ENCODE results near the gene FRMD4A.

FRMD4A gene

DNA sequence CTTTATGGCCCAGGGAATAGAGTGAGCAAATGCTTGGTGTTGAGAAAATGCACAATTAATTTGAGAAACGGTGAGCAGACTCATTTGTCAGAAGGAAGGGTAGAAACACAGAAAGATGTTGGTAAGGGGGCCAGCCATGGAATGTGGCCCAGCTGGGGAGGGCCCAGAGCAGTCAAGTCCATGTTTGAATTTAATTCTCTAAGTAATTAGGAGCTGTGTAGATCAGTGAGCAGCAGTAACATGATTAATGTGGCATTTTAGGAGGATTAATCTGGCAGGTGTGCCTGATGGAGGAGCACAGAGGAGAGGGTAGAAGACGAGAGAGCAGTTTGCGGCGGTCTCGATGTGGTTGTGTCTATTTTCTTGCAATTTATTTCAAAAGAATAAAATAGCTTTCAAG is 218.7 kb downstream of the FRMD4A start:
- H3K27me3 Mint-ChIP-seq: peaks cover 11% of the 10 kb centered on the region
- CTCF ChIA-PET: no interaction called here
- no peaks in the 10 kb centered on the region for H3K4me1 Mint-ChIP-seq
- no peak for DNase-seq
- no peak overlapping the region for H3K4me3 Mint-ChIP-seq
- H3K36me3 Mint-ChIP-seq: no peaks in the 10 kb centered on the region
- H3K9me3 Mint-ChIP-seq: no peaks in the 10 kb centered on the region
- H3K27ac Mint-ChIP-seq: no peak overlapping the region

DNA sequence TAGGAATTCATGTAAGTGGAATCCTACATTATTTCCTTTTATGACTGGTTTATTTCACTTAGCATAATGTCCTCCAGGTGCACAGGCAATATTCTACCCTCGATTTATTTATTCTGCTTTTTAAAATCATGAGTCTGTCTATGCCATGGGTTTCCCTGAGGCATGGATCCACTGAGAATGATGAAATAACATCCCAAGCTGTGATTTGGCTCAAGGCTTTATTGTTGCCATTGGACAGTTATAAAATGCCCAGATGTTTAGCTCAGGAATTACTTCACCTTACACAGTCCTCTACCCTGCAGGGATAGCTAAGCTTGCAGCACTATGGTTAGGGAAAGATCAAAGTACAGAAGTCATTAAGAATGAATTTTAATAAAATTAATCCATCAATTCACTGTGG is 219.5 kb downstream of the FRMD4A start:
- Mint-ChIP-seq H3K9me3 (peaks cover 2% of the 10 kb centered on the region), H3K27me3 (peaks cover 11% of the 10 kb centered on the region)
- no peak for DNase-seq

DNA sequence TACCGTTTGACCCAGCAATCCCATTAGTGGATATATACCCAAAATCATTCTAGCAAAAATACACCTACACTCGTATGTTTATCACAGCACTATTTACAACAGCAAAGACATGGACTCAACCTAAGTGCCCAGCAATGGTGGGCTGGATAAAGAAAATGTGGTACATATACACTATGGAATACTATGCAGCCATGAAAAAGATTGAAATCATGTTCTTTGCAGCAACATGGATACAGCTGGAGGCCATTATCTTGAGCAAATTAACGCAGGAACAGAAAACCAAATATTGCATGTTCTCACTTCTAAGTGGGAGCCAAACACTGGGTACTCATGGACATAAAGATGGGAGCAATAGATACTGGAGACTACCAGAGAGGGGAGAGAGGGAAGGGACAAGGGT is 223.9 kb downstream of the FRMD4A start:
- no peak for DNase-seq
- peaks cover 4% of the 10 kb centered on the region for H3K27me3 Mint-ChIP-seq
- CTCF ChIA-PET: no interaction called here
- H3K4me1 Mint-ChIP-seq: no peaks in the 10 kb centered on the region
- peaks cover 5% of the 10 kb centered on the region for H3K9me3 Mint-ChIP-seq
- no peak overlapping the region for H3K27ac Mint-ChIP-seq
- no peaks in the 10 kb centered on the region for H3K36me3 Mint-ChIP-seq
- H3K4me3 Mint-ChIP-seq: no peak overlapping the region

More for the DNA sequence above, 219.5 kb downstream of the FRMD4A start:
- Mint-ChIP-seq H3K36me3 (no peaks in the 10 kb centered on the region), H3K27ac (no peak overlapping the region), H3K4me3 (no peak overlapping the region), H3K4me1 (no peaks in the 10 kb centered on the region)
- CTCF ChIA-PET: no interaction called here

DNA sequence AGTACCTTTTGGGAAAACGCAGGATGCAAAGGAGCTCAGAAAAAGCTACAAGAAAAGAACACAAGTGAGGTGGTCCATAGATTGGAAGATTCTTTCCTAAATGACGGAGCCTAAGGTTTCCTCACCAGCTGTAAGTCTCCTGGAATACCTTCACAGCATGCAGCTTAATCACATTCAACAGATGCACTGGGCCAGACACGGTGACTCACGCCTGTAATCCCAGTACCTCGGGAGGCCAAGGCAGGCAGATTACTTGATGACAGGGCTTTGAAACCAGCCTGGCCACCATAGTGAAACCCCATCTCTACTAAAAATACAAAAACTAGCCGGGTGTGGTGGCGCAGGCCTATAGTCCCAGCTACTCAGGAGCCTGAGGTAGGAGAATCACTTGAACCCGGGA is 228.7 kb downstream of the FRMD4A start:
- Mint-ChIP-seq H3K27me3 (no peaks in the 10 kb centered on the region), H3K9me3 (peaks cover 5% of the 10 kb centered on the region), H3K36me3 (no peaks in the 10 kb centered on the region), H3K4me3 (no peak overlapping the region), H3K27ac (no peak overlapping the region), H3K4me1 (no peaks in the 10 kb centered on the region)
- DNase-seq: no peak
- CTCF ChIA-PET: no interaction called here

DNA sequence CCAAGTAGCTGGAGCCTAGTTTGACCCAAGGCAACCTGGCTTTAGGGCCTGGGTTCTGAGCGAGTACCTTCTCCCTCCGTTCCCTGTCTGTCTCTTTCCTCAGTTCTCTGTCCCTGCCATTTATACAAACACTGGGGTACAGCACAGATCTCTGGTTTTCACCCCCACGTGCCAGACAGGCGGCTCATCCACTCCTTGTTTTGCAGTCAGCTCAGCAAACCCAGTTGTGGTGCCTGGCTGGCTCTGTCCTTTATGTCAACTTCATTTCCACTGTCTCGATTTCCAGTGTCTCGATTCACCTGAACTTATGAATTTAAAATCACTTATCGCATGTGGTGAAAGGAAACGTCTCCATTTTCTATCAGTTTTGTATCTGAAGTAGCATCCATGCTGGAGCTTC is 230.8 kb downstream of the FRMD4A start:
- Mint-ChIP-seq H3K27me3 (no peaks in the 10 kb centered on the region), H3K4me3 (no peak overlapping the region), H3K36me3 (no peaks in the 10 kb centered on the region), H3K4me1 (no peaks in the 10 kb centered on the region), H3K9me3 (no peaks in the 10 kb centered on the region), H3K27ac (no peak overlapping the region)
- no peak for DNase-seq
- CTCF ChIA-PET: no interaction called here

DNA sequence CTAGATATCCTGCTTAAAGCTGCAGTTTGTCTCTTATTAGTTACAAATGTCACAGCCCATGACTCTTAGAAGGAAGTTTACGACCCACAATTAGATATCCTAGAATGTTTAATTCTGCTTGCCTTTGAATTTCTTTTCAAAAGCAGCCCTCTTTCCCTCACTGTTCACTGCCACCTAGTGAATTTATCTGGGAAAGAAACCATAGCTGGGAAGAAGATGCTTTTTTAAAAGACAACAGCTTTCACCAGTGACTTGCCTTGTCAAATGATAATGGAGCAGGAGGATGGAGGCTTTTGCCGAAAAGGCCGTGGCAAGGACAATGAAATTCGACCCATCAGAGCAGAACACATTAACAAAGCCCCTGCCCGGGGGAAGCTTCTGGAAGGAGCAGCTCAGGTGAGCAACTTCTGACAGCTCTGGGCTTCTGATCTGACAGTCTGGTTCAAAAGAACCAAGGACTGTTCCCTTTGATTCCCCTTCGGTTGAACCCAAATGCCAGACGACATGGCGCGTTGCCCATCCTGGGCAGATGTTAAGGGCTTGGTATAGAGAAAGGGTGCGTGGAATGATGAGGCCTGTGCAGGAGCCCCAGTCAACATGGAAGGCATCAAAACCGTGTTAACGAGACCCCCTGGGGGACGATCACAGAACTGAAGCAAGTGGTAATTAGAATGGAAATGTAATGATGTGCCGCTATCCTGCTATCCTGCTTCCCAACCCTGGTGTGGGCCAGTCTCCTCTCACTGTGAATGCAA is 236.8 kb downstream of the FRMD4A start:
- no peak overlapping the region for H3K27ac Mint-ChIP-seq
- H3K4me1 Mint-ChIP-seq: no peaks in the 10 kb centered on the region
- CTCF ChIA-PET: interaction anchor here (1.0 kb wide), 1 partner anchor 305 kb away, joined by 4 read pairs; no protein-coding TSS in a partner anchor
- no peaks in the 10 kb centered on the region for H3K36me3 Mint-ChIP-seq
- H3K4me3 Mint-ChIP-seq: no peak overlapping the region
- no peak for DNase-seq
- no peaks in the 10 kb centered on the region for H3K27me3 Mint-ChIP-seq
- H3K9me3 Mint-ChIP-seq: no peaks in the 10 kb centered on the region

DNA sequence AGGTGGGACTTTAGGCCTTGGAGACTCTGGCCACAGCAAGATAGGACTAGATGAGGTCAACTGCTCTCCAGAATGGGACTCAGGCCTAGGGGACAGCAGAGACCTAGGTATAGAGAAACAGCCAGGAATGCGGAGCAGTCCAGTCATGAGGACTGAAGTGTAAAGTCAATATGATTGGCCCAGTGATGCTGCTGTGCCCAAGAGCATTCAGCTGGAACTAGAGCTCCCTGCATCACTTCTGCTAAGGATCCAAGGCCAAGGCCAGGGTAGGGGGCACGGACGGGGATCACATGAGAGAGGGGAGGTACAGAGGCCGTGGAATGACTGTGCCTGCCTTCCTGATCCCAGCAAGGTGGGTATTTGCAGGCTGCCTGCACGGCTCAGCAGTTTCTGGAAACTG is 237.9 kb downstream of the FRMD4A start:
- DNase-seq: no peak
- Mint-ChIP-seq H3K4me1 (no peaks in the 10 kb centered on the region), H3K36me3 (no peaks in the 10 kb centered on the region), H3K9me3 (no peaks in the 10 kb centered on the region), H3K27me3 (no peaks in the 10 kb centered on the region), H3K4me3 (no peak overlapping the region), H3K27ac (no peak overlapping the region)
- CTCF ChIA-PET: no interaction called here

DNA sequence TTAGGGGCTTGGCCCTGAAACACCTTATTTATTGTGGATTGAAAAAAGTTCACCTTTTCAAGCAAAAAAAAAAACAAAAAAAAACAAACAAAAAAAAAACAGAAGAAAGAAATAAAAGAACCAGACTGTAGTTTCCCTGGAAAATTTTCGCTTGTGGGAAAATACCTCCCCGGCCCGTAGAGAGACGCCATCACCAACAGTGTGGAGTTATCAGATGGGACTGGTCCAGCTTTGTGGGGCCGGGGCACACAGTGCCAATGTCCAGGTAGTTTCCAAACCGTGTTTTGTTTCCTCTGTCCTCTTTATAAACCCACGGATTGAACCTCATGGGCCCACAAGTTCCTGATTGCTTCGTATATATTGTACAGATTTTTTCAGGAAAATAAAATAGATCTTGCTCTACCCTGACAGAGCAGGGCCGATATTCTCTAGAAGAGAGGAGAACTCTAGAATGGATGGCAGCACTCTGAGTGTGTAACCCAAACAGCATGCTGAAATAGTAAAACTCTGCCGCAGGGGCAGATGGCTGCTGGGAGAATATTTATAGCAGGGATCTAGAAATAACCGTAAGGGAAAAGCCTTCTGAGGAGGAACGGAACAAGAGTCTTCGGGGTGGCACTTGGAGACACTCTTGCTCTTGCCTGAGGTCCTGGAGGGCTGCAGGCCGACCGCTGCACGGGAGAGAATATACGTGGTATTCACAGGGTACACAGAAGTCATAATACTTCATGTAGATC is 241.0 kb downstream of the FRMD4A start:
- Mint-ChIP-seq H3K27me3 (no peaks in the 10 kb centered on the region), H3K27ac (no peak overlapping the region), H3K4me1 (no peaks in the 10 kb centered on the region), H3K9me3 (no peaks in the 10 kb centered on the region), H3K36me3 (no peaks in the 10 kb centered on the region), H3K4me3 (no peak overlapping the region)
- DNase-seq: no peak
- CTCF ChIA-PET: no interaction called here

DNA sequence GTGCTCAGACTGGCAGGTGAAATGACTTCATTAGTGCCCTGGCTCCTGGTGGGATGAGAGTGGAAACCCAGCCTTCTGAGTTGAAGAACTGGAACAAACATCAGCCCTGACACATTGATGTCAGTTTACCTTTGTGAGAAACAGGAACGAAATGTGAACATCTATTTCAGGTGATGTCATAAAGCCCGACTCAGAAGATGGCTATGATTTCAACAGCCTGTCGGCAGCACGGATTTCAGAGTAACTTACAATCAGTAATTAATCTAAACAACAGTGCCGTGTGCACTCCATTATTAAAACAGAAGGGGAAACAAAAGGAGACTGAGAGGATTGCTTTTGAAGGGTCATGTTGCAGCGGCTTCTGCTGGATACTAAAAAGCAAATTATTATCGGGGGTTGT is 243.2 kb downstream of the FRMD4A start:
- Mint-ChIP-seq H3K4me3 (no peak overlapping the region), H3K27ac (no peak overlapping the region), H3K36me3 (no peaks in the 10 kb centered on the region), H3K27me3 (peaks cover 7% of the 10 kb centered on the region), H3K4me1 (no peaks in the 10 kb centered on the region), H3K9me3 (no peaks in the 10 kb centered on the region)
- CTCF ChIA-PET: no interaction called here
- no peak for DNase-seq

DNA sequence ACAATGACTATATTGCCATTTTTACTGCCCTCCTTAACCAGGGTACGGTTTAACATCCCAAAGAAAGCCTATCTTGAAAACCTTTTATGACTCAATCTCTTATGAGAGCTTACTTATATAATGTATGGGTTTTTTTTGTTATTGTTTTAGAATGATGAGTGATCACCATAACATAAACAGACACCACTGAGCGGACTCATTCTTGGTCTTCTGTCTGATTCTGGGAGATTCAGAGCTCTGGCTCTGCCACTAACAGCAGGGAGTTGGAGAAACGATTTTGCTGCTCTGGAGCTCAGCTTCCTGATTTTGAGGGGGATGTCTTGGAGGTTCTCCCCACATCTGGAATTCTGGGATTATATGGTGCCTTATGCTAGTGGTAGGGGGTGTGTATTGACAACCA is 244.1 kb downstream of the FRMD4A start:
- H3K9me3 Mint-ChIP-seq: no peaks in the 10 kb centered on the region
- CTCF ChIA-PET: interaction anchor here (0.5 kb wide), 1 partner anchor 239 kb away, joined by 3 read pairs; no protein-coding TSS in a partner anchor
- no peaks in the 10 kb centered on the region for H3K4me1 Mint-ChIP-seq
- H3K4me3 Mint-ChIP-seq: no peak overlapping the region
- peak overlapping the region; percentile 17 for H3K27ac Mint-ChIP-seq
- H3K36me3 Mint-ChIP-seq: no peaks in the 10 kb centered on the region
- DNase-seq: no peak
- H3K27me3 Mint-ChIP-seq: peaks cover 9% of the 10 kb centered on the region

DNA sequence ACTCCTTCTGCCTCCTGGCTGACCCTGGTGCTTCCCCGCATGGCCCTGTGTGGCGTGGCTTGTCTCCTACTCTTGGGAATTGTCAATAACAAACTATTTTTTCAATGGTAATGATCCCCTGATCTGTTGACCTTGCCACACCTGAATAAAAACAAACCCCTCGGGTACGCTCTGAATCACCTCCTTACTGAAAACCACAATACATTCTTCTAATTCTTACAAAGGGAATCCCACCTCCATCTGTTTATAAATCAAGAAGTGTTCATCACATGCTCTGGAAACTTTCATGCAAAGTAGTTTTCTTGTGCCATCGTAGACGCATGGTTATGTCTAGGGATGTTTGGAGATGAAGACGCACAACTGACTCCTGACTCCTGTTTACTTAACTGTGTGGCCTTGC is 245.8 kb downstream of the FRMD4A start:
- Mint-ChIP-seq H3K4me1 (no peaks in the 10 kb centered on the region), H3K27me3 (peaks cover 16% of the 10 kb centered on the region), H3K4me3 (no peak overlapping the region), H3K9me3 (no peaks in the 10 kb centered on the region), H3K27ac (no peak overlapping the region), H3K36me3 (no peaks in the 10 kb centered on the region)
- DNase-seq: no peak
- CTCF ChIA-PET: no interaction called here

DNA sequence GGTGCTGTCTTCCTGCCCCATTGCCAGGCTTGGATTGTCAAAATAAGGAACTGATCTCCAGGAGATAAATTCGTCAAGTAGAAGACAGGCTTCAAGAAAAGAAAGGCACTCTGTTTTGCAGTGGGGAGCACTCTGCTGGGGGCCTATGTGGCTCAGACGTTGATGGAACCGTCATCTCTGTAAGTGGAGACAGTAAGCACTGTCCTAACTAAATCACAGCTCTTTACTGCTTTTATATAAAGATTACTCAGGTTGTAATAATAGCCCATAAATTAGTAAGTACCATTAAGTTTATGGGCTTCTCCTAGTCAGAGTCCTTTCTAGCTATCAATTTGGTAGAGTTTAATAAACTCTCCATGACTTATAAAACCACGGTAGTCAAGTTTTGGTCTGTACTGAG is 249.9 kb downstream of the FRMD4A start:
- no peak overlapping the region for H3K4me3 Mint-ChIP-seq
- H3K27ac Mint-ChIP-seq: no peak overlapping the region
- H3K9me3 Mint-ChIP-seq: no peaks in the 10 kb centered on the region
- H3K27me3 Mint-ChIP-seq: peaks cover 25% of the 10 kb centered on the region
- CTCF ChIA-PET: no interaction called here
- no peaks in the 10 kb centered on the region for H3K36me3 Mint-ChIP-seq
- H3K4me1 Mint-ChIP-seq: no peaks in the 10 kb centered on the region
- DNase-seq: no peak

DNA sequence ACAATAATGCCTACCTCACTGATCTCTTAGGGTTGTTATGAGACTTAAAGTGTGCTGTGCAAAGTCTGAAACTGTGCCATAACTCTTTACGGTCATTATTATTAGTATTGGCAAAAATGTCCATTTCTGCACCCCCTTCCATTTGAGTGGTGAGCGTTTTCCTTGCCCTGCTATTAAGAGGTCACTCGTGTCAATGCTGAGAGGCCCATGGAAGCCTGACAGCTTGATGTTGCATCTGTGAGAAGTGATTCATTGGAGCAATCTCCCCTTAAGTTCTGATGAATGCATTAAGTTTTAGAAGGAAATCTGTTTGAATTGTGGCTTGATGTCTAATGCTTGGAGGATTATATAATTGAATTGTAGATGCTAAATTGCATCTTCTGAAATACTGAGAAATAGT is 253.3 kb downstream of the FRMD4A start:
- H3K4me1 Mint-ChIP-seq: no peaks in the 10 kb centered on the region
- DNase-seq: no peak
- peaks cover 20% of the 10 kb centered on the region for H3K27me3 Mint-ChIP-seq
- CTCF ChIA-PET: no interaction called here
- H3K9me3 Mint-ChIP-seq: no peaks in the 10 kb centered on the region
- H3K4me3 Mint-ChIP-seq: no peak overlapping the region
- no peak overlapping the region for H3K27ac Mint-ChIP-seq
- H3K36me3 Mint-ChIP-seq: no peaks in the 10 kb centered on the region

DNA sequence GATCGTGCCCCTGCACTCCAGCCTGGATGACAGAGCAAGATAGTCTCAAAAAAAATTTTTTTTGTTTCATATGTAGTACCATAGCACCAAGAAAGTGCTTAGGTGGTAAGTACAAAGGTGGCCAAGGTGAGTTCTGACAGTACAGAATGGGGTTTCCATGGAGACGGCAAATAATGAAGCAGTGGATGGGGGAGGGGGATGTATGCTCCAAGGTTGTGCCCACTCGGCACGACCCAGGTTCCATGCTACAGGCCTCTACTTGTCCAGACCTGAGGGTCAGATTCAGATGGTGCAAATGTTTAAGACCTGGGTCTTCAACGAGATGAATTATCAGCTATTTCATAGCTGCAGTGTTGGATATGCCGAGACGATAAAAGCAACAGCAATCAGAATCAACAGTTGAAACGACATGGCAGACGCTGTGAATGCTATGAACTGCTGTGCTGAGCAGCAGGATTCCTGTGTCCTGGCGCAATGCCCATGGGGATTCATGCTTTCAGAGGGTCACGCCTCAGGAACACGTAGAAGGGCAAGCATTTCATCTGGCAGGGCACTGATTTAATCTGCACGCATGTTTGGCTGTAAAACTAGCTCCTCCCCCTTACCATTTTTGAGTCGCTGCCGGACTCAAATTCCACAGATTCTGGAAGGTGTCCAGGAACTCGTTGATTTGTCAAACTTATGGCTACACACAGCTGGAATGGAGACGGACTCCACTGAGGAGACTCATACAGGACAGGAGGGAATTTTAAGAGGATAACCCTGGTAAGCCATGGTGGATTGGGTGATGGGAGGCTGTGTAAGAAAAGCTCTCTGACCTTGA is 256.5 kb downstream of the FRMD4A start:
- no peak overlapping the region for H3K27ac Mint-ChIP-seq
- H3K4me3 Mint-ChIP-seq: no peak overlapping the region
- CTCF ChIA-PET: no interaction called here
- H3K36me3 Mint-ChIP-seq: no peaks in the 10 kb centered on the region
- H3K9me3 Mint-ChIP-seq: no peaks in the 10 kb centered on the region
- no peak for DNase-seq
- H3K4me1 Mint-ChIP-seq: no peaks in the 10 kb centered on the region
- peaks cover 12% of the 10 kb centered on the region for H3K27me3 Mint-ChIP-seq

DNA sequence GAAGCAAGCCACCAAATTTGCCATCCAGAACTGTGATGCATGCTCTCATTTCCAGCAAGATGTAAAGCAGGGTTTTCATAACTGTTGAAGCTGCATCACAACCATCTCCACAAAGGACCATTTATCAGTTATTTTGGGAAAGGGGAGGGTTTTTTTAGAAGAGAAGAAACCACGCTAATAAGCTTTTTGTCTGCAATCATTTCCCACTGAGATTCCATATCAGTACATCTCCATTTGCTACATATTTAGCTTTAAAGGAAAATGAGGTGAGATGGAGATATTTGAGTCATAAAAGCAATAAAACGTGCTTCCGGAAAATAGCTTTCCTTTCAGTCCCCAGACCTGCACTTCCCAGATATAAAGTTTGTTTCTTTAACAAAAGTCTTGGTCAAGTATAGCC is 258.2 kb downstream of the FRMD4A start:
- H3K27me3 Mint-ChIP-seq: peaks cover 3% of the 10 kb centered on the region
- DNase-seq: no peak
- H3K4me1 Mint-ChIP-seq: no peaks in the 10 kb centered on the region
- H3K27ac Mint-ChIP-seq: no peak overlapping the region
- no peaks in the 10 kb centered on the region for H3K9me3 Mint-ChIP-seq
- H3K4me3 Mint-ChIP-seq: no peak overlapping the region
- CTCF ChIA-PET: no interaction called here
- no peaks in the 10 kb centered on the region for H3K36me3 Mint-ChIP-seq
